SK-N-SH (cell line): ENCODE results near the gene ZNF579. TPM values are rescaled to one million over a fixed set of nuclear protein-coding genes. Genes with fewer than 3 reads are reported as not detected.

Source experiments
- CTCF ChIA-PET: fragments of 300-600, 350-600 bp; formaldehyde crosslinking; extraction: SDS; loops from one replicate; lab custom pipeline; 2021; lab: Yijun Ruan, JAX
- POLR2A ChIA-PET: fragments of 350-600 bp; sonication (Branson Sonifier 250); formaldehyde crosslinking; extraction: SDS; loops from one replicate; lab custom pipeline; 2020; ENCODE audit warnings: antibody characterized with exemption, inconsistent platforms; lab: Yijun Ruan, JAX
- DNase-seq: peaks from one replicate; pipeline ENCODE4 v3.0.0; 2012
- H2AFZ ChIP-seq: fragments of 200-600 bp; sonication (generic); 2 replicates; pipeline ENCODE4 v1.8.1; 2016; ENCODE audit warnings: antibody characterized with exemption, mild to moderate bottlenecking, low read depth
- H3F3A ChIP-seq: fragments of 200-600 bp; sonication (generic); replicated peaks from 2 replicates; pipeline ENCODE3; 2016; ENCODE audit warnings: antibody characterized with exemption, mild to moderate bottlenecking; ENCODE audit not compliant: insufficient read depth
- H3K27ac ChIP-seq, 2 experiments: fragments of 200-500 bp in 1 of 2; fragments of 200-600 bp in 1 of 2; sonication (Bioruptor generic) in 1 of 2; sonication (generic), shearing (Covaris generic) in 1 of 2; 2 replicates each; pipeline versions ENCODE4 v1.5.1 to v1.6.1; 2014 to 2016; ENCODE audit warnings: low read depth in 2 of 2, inconsistent platforms in 1 of 2, low read length in 1 of 2, mild to moderate bottlenecking in 1 of 2, mixed read lengths in 1 of 2
- H3K27me3 ChIP-seq: fragments of 200-600 bp; sonication (generic), shearing (Covaris generic); 2 replicates; pipeline ENCODE4 v1.6.1; 2016; ENCODE audit warnings: mixed run types; ENCODE audit not compliant: insufficient read depth
- H3K36me3 ChIP-seq, 2 experiments: fragments of 200-500 bp in 1 of 2; fragments of 200-600 bp in 1 of 2; sonication (Bioruptor generic) in 1 of 2; sonication (generic) in 1 of 2; replicated peaks in 1 of 2; 2 replicates each; pipeline versions ENCODE3 to v1.5.1; 2014 to 2016; ENCODE audit warnings: low read length in 1 of 2, mild to moderate bottlenecking in 1 of 2; ENCODE audit not compliant: insufficient read depth in 2 of 2, control insufficient read depth in 1 of 2
- H3K4me1 ChIP-seq, 2 experiments: fragments of 200-500 bp in 1 of 2; fragments of 200-600 bp in 1 of 2; sonication (Bioruptor generic) in 1 of 2; sonication (generic), shearing (Covaris generic) in 1 of 2; 2 replicates each; pipeline versions ENCODE4 v1.5.1 to v1.6.1; 2014 to 2016; ENCODE audit warnings: low read depth in 1 of 2, low read length in 1 of 2, mixed run types in 1 of 2; ENCODE audit not compliant: insufficient read depth in 2 of 2, control insufficient read depth in 1 of 2
- H3K4me2 ChIP-seq: fragments of 200-600 bp; sonication (generic), shearing (Covaris generic); 2 replicates; pipeline ENCODE4 v1.6.1; 2017; ENCODE audit warnings: mixed run types
- H3K4me3 ChIP-seq, 2 experiments: fragments of 200-500 bp in 1 of 2; fragments of 200-600 bp in 1 of 2; sonication (Bioruptor generic) in 1 of 2; sonication (generic), shearing (Covaris generic) in 1 of 2; 2 replicates each; pipeline versions ENCODE4 v1.5.1 to v1.8.1; 2014 to 2016; ENCODE audit warnings: low read depth in 2 of 2, inconsistent platforms in 1 of 2, low read length in 1 of 2, mild to moderate bottlenecking in 1 of 2, mixed read lengths in 1 of 2, moderate library complexity in 1 of 2
- H3K79me2 ChIP-seq: fragments of 200-600 bp; sonication (generic); 2 replicates; pipeline ENCODE4 v1.8.1; 2017; ENCODE audit warnings: mild to moderate bottlenecking; ENCODE audit not compliant: insufficient read depth
- H3K9ac ChIP-seq: fragments of 200-600 bp; sonication (generic); 2 replicates; pipeline ENCODE4 v1.6.1; 2017; ENCODE audit warnings: mixed run types
- H3K9me2 ChIP-seq: fragments of 200-600 bp; sonication (generic); 2 replicates; pipeline ENCODE4 v1.6.1; 2017; ENCODE audit warnings: mixed run types
- H3K9me3 ChIP-seq: fragments of 200-600 bp; sonication (generic); 2 replicates; pipeline ENCODE4 v1.6.1; 2017; ENCODE audit warnings: mixed run types, mild to moderate bottlenecking, moderate library complexity
- H4K20me1 ChIP-seq: fragments of 200-600 bp; sonication (generic); 2 replicates; pipeline ENCODE4 v1.6.1; 2017; ENCODE audit warnings: mild to moderate bottlenecking, mixed run types; ENCODE audit not compliant: insufficient read depth
- ELF1 ChIP-seq: IDR thresholded peaks from 2 replicates; pipeline ENCODE4 v1.4.0; 2012
- EP300 ChIP-seq, 2 experiments: IDR thresholded peaks; 2 replicates each; pipeline versions ENCODE4 v1.4.0 to v1.6.1; 2012; ENCODE audit warnings: borderline replicate concordance in 1 of 2, low read depth in 1 of 2, low read length in 1 of 2
- EZH2phosphoT487 ChIP-seq: fragments of 200-600 bp; sonication (generic); IDR thresholded peaks from 2 replicates; pipeline ENCODE4 v1.6.1; 2017; ENCODE audit warnings: low read depth, mixed run types, mild to moderate bottlenecking, antibody characterized with exemption, moderate library complexity, borderline replicate concordance
- FOXJ3 ChIP-seq: sonication (generic); formaldehyde crosslinking; IDR thresholded peaks from 2 replicates; pipeline ENCODE4 v1.5.1; 2020; ENCODE audit warnings: mild to moderate bottlenecking, missing genetic modification reagents
- FOXM1 ChIP-seq: IDR thresholded peaks from 2 replicates; pipeline ENCODE4 v1.4.0; 2012; ENCODE audit warnings: low read depth, mild to moderate bottlenecking
- IRF3 ChIP-seq: fragments of 150-350 bp; IDR thresholded peaks from 2 replicates; pipeline ENCODE4 v1.6.1; 2016; ENCODE audit warnings: mild to moderate bottlenecking, low read depth, low read length
- JUND ChIP-seq: IDR thresholded peaks from 2 replicates; pipeline ENCODE4 v1.4.0; 2012
- MAX ChIP-seq: IDR thresholded peaks from 2 replicates; pipeline ENCODE4 v1.4.0; 2012; ENCODE audit warnings: low read depth
- MXI1 ChIP-seq: IDR thresholded peaks from 2 replicates; pipeline ENCODE4 v1.6.1; 2012; ENCODE audit warnings: mild to moderate bottlenecking, low read depth, low read length, improper control_type of control experiment
- POLR2AphosphoS5 ChIP-seq: IDR thresholded peaks from 2 replicates; pipeline ENCODE4 v1.6.1; 2012; ENCODE audit warnings: low read depth, low read length
- RAD21 ChIP-seq: IDR thresholded peaks from 2 replicates; pipeline ENCODE4 v1.6.1; 2012; ENCODE audit warnings: mild to moderate bottlenecking, low read length
- REST ChIP-seq: IDR thresholded peaks from 2 replicates; pipeline ENCODE4 v1.6.1; 2012; ENCODE audit warnings: mild to moderate bottlenecking, low read depth, low read length, moderate library complexity
- RFX5 ChIP-seq: IDR thresholded peaks from 2 replicates; pipeline ENCODE4 v1.6.1; 2012; ENCODE audit warnings: mild to moderate bottlenecking, improper control_type of control experiment, low read length
- SIN3A ChIP-seq: IDR thresholded peaks from 2 replicates; pipeline ENCODE4 v1.6.1; 2012; ENCODE audit warnings: low read depth, mild to moderate bottlenecking, low read length, moderate library complexity, borderline replicate concordance
- SMC3 ChIP-seq: IDR thresholded peaks from 2 replicates; pipeline ENCODE4 v1.6.1; 2012; ENCODE audit warnings: low read depth, low read length, improper control_type of control experiment
- TAF1 ChIP-seq: IDR thresholded peaks from 2 replicates; pipeline ENCODE4 v1.6.1; 2012; ENCODE audit warnings: low read depth, mild to moderate bottlenecking, low read length, moderate library complexity, borderline replicate concordance
- TCF12 ChIP-seq: IDR thresholded peaks from 2 replicates; pipeline ENCODE4 v1.4.0; 2012
- USF1 ChIP-seq: IDR thresholded peaks from 2 replicates; pipeline ENCODE4 v1.4.0; 2012; ENCODE audit warnings: low read depth, borderline replicate concordance
- USF2 ChIP-seq: fragments of 150-350 bp; IDR thresholded peaks from 2 replicates; pipeline ENCODE4 v1.6.1; 2017; ENCODE audit warnings: antibody characterized with exemption, low read length, low read depth, borderline replicate concordance
- YY1 ChIP-seq: IDR thresholded peaks from 2 replicates; pipeline ENCODE4 v1.4.0; 2012; ENCODE audit warnings: low read depth, mild to moderate bottlenecking
- WGBS: methylation state at CpG from one replicate; pipeline ENCODE4 v1.1.6; 2017; ENCODE audit warnings: low lambda C conversion rate; 5-methylcytosine and 5-hydroxymethylcytosine counted together
- polyA plus RNA-seq, 3 experiments: library from polyadenylated mRNA; depleted of rRNA; stranded (reverse); fragments of >200 nt; gene quantifications; 2 replicates each; pipeline ENCODE4 v1.2.3, GENCODE V29; 2012

The ZNF579 gene
- polyA plus RNA-seq, 1 of the 3 experiments (the other 2 are of a cell fraction) = 5.9 TPM

GRCh38 chr19:55591555-55591954, 10.9 kb upstream of the ZNF579 start:
- 83% methylated on average over 10 of the region's 10 CpGs for WGBS
- Histone ChIP-seq H3K9me3 (no peaks in the 10 kb centered on the region), H3K79me2 (no peaks in the 10 kb centered on the region), H3K4me2 (no peak overlapping the region), H3K4me3 (no peak overlapping the region), H3K4me1 (peaks cover 5% of the 10 kb centered on the region in 2 experiments; a peak in 2 of 4 replicates), H3K27me3 (no peaks in the 10 kb centered on the region), H2AFZ (no peak overlapping the region)
- TF ChIP-seq TAF1 (no peak), MAX (no peak), SIN3A (no peak), ELF1 (no peak), YY1 (no peak), IRF3 (no peak), JUND (no peak), FOXM1 (no peak), TCF12 (no peak), RFX5 (no peak), MXI1 (no peak), FOXJ3 (CRISPR knock-in tag) (no peak)
- TF ChIP-seq, all 33 proteins: peak for 0
- no peaks in the 10 kb centered on the region for H3K9me2 ChIP-seq
- H3K36me3 ChIP-seq = peaks cover 13 to 28% of the 10 kb centered on the region in 2 experiments
- no peak for DNase-seq
- H3K9ac ChIP-seq = no peak overlapping the region
- H3K27ac ChIP-seq = no peak overlapping the region
- H3F3A ChIP-seq = peaks cover 2% of the 10 kb centered on the region
- no peaks in the 10 kb centered on the region for H4K20me1 ChIP-seq
- ChIA-PET CTCF (no interaction called here), POLR2A (no interaction called here)

GRCh38 chr19:55590617-55591016, 10.0 kb upstream of the ZNF579 start:
- H3K4me3 ChIP-seq = no peak overlapping the region
- H3K9me2 ChIP-seq = no peaks in the 10 kb centered on the region
- no peaks in the 10 kb centered on the region for H3K27me3 ChIP-seq
- peaks cover 7 to 20% of the 10 kb centered on the region in 2 experiments for H3K36me3 ChIP-seq
- no peak overlapping the region for H3K27ac ChIP-seq
- no peak overlapping the region for H3K4me2 ChIP-seq
- peaks cover 11% of the 10 kb centered on the region in 2 experiments; a peak in 2 of 4 replicates for H3K4me1 ChIP-seq
- peaks cover 8% of the 10 kb centered on the region for H3F3A ChIP-seq
- no peak for TF ChIP-seq POLR2AphosphoS5
- no peak for TF ChIP-seq REST
- TF ChIP-seq SMC3 = no peak
- TF ChIP-seq RFX5 = no peak
- TF ChIP-seq EZH2phosphoT487 = no peak
- TF ChIP-seq RAD21 = no peak
- no peak for TF ChIP-seq USF2
- no peak for TF ChIP-seq EP300 (IDR thresholded peaks at IDR 0.05; ENCODE audit: borderline replicate concordance in 1 of 2, low read depth in 1 of 2, low read length in 1 of 2)
- no peak for TF ChIP-seq TCF12
- TF ChIP-seq USF1 = no peak
- TF ChIP-seq, all 33 proteins: peak for 0
- ChIA-PET POLR2A (no interaction called here), CTCF (interaction anchor here (1.1 kb wide), 1 partner anchor 41 kb away, joined by 3 read pairs; no protein-coding TSS in a partner anchor)
- 82% methylated on average over 10 of the region's 10 CpGs for WGBS
- Histone ChIP-seq H3K9me3 (no peaks in the 10 kb centered on the region), H3K9ac (no peak overlapping the region), H2AFZ (no peak overlapping the region), H3K79me2 (no peaks in the 10 kb centered on the region), H4K20me1 (no peaks in the 10 kb centered on the region)
- no peak for DNase-seq
